Spleen (tissue), 11 donors: ENCODE results near the gene RPAP2. TPM values are rescaled to one million over a fixed set of nuclear protein-coding genes. Genes with fewer than 3 reads are reported as not detected.

Source experiments
- DNase-seq: peaks from one replicate; pipeline ENCODE4 v3.0.0-alpha.2; 2020
- H3K27ac ChIP-seq, 8 donors: fragments of 200-600 bp; sonication (generic) in 7 of 8; 1 replicate in 4 of 8; 2 replicates in 4 of 8; pipeline versions ENCODE4 v1.5.0 to v1.8.0; 2016 to 2021; ENCODE audit warnings: inconsistent platforms in 4 of 8, mild to moderate bottlenecking in 4 of 8, moderate library complexity in 1 of 8
- H3K27me3 ChIP-seq, 7 donors: fragments of 200-600 bp; sonication (generic) in 6 of 7; replicated peaks in 1 of 7; 1 replicate in 4 of 7; 2 replicates in 3 of 7; pipeline versions ENCODE4 v1.5.0 to v1.8.0; 2016 to 2021; ENCODE audit warnings: inconsistent platforms in 3 of 7, mild to moderate bottlenecking in 1 of 7
- H3K36me3 ChIP-seq, 6 donors: fragments of 200-600 bp; sonication (generic) in 5 of 6; 1 replicate in 4 of 6; 2 replicates in 2 of 6; pipeline versions ENCODE4 v1.5.0 to v1.8.0; 2016 to 2021; ENCODE audit warnings: inconsistent platforms in 2 of 6
- H3K4me1 ChIP-seq, 6 donors: fragments of 200-600 bp; sonication (generic) in 5 of 6; 1 replicate in 3 of 6; 2 replicates in 3 of 6; pipeline versions ENCODE4 v1.5.0 to v1.8.0; 2016 to 2021; ENCODE audit warnings: inconsistent platforms in 3 of 6
- H3K4me3 ChIP-seq, 8 donors: fragments of 200-600 bp; sonication (generic) in 7 of 8; 1 replicate in 4 of 8; 2 replicates in 4 of 8; pipeline versions ENCODE4 v1.5.0 to v1.8.0; 2016 to 2021; ENCODE audit warnings: inconsistent platforms in 4 of 8, mild to moderate bottlenecking in 4 of 8, moderate library complexity in 2 of 8
- H3K9me3 ChIP-seq, 8 donors: fragments of 200-600 bp; sonication (generic) in 7 of 8; 1 replicate in 4 of 8; 2 replicates in 4 of 8; pipeline versions ENCODE4 v1.5.0 to v1.8.0; 2016 to 2021; ENCODE audit warnings: inconsistent platforms in 4 of 8
- POLR2A ChIP-seq, 3 donors: fragments of 450-650 bp; IDR thresholded peaks; one replicate each; pipeline ENCODE4 v1.5.1; 2017; ENCODE audit warnings: antibody characterized with exemption in 3 of 3, mild to moderate bottlenecking in 1 of 3
- POLR2AphosphoS5 ChIP-seq, 3 donors: sonication (generic); formaldehyde crosslinking; IDR thresholded peaks; one replicate each; pipeline ENCODE4 v1.5.1; 2017; ENCODE audit warnings: antibody characterized with exemption in 3 of 3
- WGBS, 5 donors: extraction: QIAGEN DNeasy Blood & Tissue Kit in 3 of 5; methylation state at CpG; one replicate each; pipeline versions ENCODE4 v1.1.5 to v1.1.7; 2013 to 2018; 5-methylcytosine and 5-hydroxymethylcytosine counted together
- intact Hi-C: fragments of 100-400 bp; cut with DNase I; formaldehyde crosslinking; loops from one replicate; pipeline ENCODE4 v1.15.0; 2023; ENCODE audit warnings: low total_unique reads
- polyA plus RNA-seq, 3 donors: library from polyadenylated mRNA; stranded (reverse); fragments of 200-250 nt; gene quantifications; one replicate each; pipeline ENCODE4 v1.2.1, GENCODE V29; 2013
- total RNA-seq, 7 donors: library from RNA; depleted of rRNA in 3 of 7; stranded (reverse); fragments of >200 nt in 3 of 7; fragmentation: NEBNext Ultra II Directional in 4 of 7; extraction: Animal tissue kit (Norgen Biotek cat#: 25700) in 4 of 7; gene quantifications; one replicate each; pipeline versions ENCODE4 v1.1.0 to v1.2.1, GENCODE V29; 2016 to 2021
- TF ChIP-seq, protein P1 (sequence below), 11 experiments: fragments of 200-600 bp in 7 of 11; fragments of 450-650 bp in 4 of 11; sonication (generic) in 4 of 11; IDR thresholded peaks in 8 of 11; conservative IDR thresholded peaks in 3 of 11; 1 replicate in 7 of 11; 2 replicates in 4 of 11; pipeline versions ENCODE4 v1.4.0 to v1.8.0; 2016 to 2021; ENCODE audit warnings: antibody characterized with exemption in 11 of 11, inconsistent platforms in 4 of 11, mild to moderate bottlenecking in 1 of 11
- donor health status: healthy with polysubstance abuse.
- donor health status: DM: no; HTN: no; CAD: no; lungs with moderate emphysema.
- donor health status: DM: no; HTN: no; CAD: no.
- donor health status: Bipolar disorder and iron deficiency.
- donor health status: healthy.
- donor health status: DM: no; HTN: no; CAD: no.
- donor health status: DM: yes; HTN: yes; CAD: no.

Gene RPAP2
- total and polyA plus RNA-seq, 10 donors = 4.4 to 31.5 (median 10.7) TPM

GRCh38 chr1:92366040-92366395, 67.2 kb downstream of the RPAP2 start:
- 73 to 94% (median 85%) methylated on average over 2 of the region's 2 CpGs for WGBS, 5 donors
- H3K9me3 ChIP-seq = no peaks in the 10 kb centered on the region
- H3K4me1 ChIP-seq = peaks cover 0 to 25% (median 9%) of the 10 kb centered on the region in 6 donors
- H3K27ac ChIP-seq = peak overlapping the region in 4 of 8 donors; percentile 1 to 60 (median 32)
- H3K27me3 ChIP-seq = no peaks in the 10 kb centered on the region
- H3K36me3 ChIP-seq = peaks cover 0 to 39% (median 6%) of the 10 kb centered on the region in 6 donors
- intact Hi-C loops = no loop called here
- no peak for DNase-seq
- TF ChIP-seq, protein P1, sequence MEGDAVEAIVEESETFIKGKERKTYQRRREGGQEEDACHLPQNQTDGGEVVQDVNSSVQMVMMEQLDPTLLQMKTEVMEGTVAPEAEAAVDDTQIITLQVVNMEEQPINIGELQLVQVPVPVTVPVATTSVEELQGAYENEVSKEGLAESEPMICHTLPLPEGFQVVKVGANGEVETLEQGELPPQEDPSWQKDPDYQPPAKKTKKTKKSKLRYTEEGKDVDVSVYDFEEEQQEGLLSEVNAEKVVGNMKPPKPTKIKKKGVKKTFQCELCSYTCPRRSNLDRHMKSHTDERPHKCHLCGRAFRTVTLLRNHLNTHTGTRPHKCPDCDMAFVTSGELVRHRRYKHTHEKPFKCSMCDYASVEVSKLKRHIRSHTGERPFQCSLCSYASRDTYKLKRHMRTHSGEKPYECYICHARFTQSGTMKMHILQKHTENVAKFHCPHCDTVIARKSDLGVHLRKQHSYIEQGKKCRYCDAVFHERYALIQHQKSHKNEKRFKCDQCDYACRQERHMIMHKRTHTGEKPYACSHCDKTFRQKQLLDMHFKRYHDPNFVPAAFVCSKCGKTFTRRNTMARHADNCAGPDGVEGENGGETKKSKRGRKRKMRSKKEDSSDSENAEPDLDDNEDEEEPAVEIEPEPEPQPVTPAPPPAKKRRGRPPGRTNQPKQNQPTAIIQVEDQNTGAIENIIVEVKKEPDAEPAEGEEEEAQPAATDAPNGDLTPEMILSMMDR (IDR thresholded peaks at IDR 0.05 in 8 of 11, conservative IDR thresholded peaks at IDR 0.05 in 3 of 11) = no peak
- TF ChIP-seq POLR2AphosphoS5 (IDR thresholded peaks at IDR 0.05) (no peak), POLR2A (IDR thresholded peaks at IDR 0.05) (no peak)
- H3K4me3 ChIP-seq = no peak overlapping the region

DNA sequence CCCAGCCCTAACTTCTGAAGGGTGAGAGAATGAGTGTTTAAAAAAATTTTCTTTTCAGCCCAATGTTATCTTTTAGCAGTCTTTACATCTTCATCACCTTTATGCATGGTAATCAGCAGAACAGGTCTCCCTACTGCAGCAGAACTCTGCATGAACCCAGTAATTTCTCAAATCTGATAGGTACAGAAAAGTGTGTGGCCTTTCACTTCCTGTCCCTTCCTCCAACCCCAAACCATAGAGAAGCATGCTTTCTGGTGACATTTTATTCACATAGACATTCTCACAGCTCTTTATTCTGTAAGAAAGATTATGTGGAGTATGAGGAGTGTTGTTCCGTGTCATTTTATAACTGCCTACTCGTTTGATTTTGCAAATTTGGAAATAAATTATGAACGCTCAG, 68.6 kb downstream of the RPAP2 start:
- H3K4me1 ChIP-seq = peaks cover 0 to 25% (median 9%) of the 10 kb centered on the region in 6 donors
- H3K27ac ChIP-seq = peak overlapping the region in 1 of 8 donors; percentile 36
- H3K36me3 ChIP-seq = peaks cover 0 to 41% (median 6%) of the 10 kb centered on the region in 6 donors
- no peaks in the 10 kb centered on the region for H3K27me3 ChIP-seq
- 74 to 90% (median 87%) methylated on average over 3 of the region's 3 CpGs for WGBS, 5 donors
- TF ChIP-seq, protein P1 (IDR thresholded peaks at IDR 0.05 in 8 of 11, conservative IDR thresholded peaks at IDR 0.05 in 3 of 11) = no peak
- TF ChIP-seq POLR2A (IDR thresholded peaks at IDR 0.05) (no peak), POLR2AphosphoS5 (IDR thresholded peaks at IDR 0.05) (no peak)
- H3K4me3 ChIP-seq = no peak overlapping the region
- intact Hi-C loops = no loop called here
- DNase-seq = no peak
- no peaks in the 10 kb centered on the region for H3K9me3 ChIP-seq

GRCh38 chr1:92372164-92372563, 73.3 kb downstream of the RPAP2 start:
- Histone ChIP-seq H3K9me3 (no peaks in the 10 kb centered on the region), H3K27me3 (no peaks in the 10 kb centered on the region), H3K4me1 (peaks cover 0 to 10% (median 4%) of the 10 kb centered on the region in 6 donors), H3K4me3 (no peak overlapping the region), H3K27ac (no peak overlapping the region), H3K36me3 (peaks cover 0 to 44% (median 6%) of the 10 kb centered on the region in 6 donors)
- intact Hi-C loops = no loop called here
- no peak for TF ChIP-seq POLR2A (IDR thresholded peaks at IDR 0.05)
- TF ChIP-seq, protein P1 (IDR thresholded peaks at IDR 0.05 in 8 of 11, conservative IDR thresholded peaks at IDR 0.05 in 3 of 11) = no peak
- TF ChIP-seq POLR2AphosphoS5 (IDR thresholded peaks at IDR 0.05) = no peak
- WGBS, 5 donors = 83 to 98% (median 94%) methylated on average over 2 of the region's 2 CpGs
- DNase-seq = no peak

- Histone ChIP-seq H3K27me3 (no peaks in the 10 kb centered on the region), H3K36me3 (peaks cover 0 to 45% (median 5%) of the 10 kb centered on the region in 6 donors), H3K4me3 (no peak overlapping the region), H3K27ac (no peak overlapping the region), H3K4me1 (no peaks in the 10 kb centered on the region), H3K9me3 (no peaks in the 10 kb centered on the region)
- 70 to 86% (median 78%) methylated on average over 2 of the region's 2 CpGs for WGBS, 5 donors
- intact Hi-C loops = no loop called here
- DNase-seq = no peak
- no peak for TF ChIP-seq POLR2AphosphoS5 (IDR thresholded peaks at IDR 0.05)
- no peak for TF ChIP-seq POLR2A (IDR thresholded peaks at IDR 0.05)
- TF ChIP-seq, protein P1 (IDR thresholded peaks at IDR 0.05 in 8 of 11, conservative IDR thresholded peaks at IDR 0.05 in 3 of 11) = no peak
Observed at GRCh38 chr1:92374223-92374622, 75.4 kb downstream of the RPAP2 start.
